Astrocyte (in vitro differentiated cells and primary cell): ENCODE results near the gene MCTP2. TPM values are rescaled to one million over a fixed set of nuclear protein-coding genes. Genes with fewer than 3 reads are reported as not detected.

Experiments used
- DNase-seq: peaks from one replicate; pipeline ENCODE4 v3.0.0-alpha.2; 2010; ENCODE audit warnings: low read depth
- FAIRE-seq: peaks from 2 replicates; lab custom pipeline; 2011; peaks lifted over from hg19 to GRCh38; lab: Jason Lieb, UNC
- H2AFZ ChIP-seq: 2 replicates; pipeline ENCODE4 v1.6.0; 2012; ENCODE audit warnings: low read depth, low read length, inconsistent platforms
- H3K27ac ChIP-seq: 2 replicates; pipeline ENCODE4 v1.5.1; 2011; ENCODE audit warnings: low read depth, low read length, inconsistent platforms
- H3K27me3 ChIP-seq: 2 replicates; pipeline ENCODE4 v1.6.0; 2011; ENCODE audit warnings: low read length, inconsistent platforms; ENCODE audit not compliant: insufficient read depth
- H3K36me3 ChIP-seq: 2 replicates; pipeline ENCODE4 v1.5.1; 2011; ENCODE audit warnings: low read length, inconsistent platforms; ENCODE audit not compliant: insufficient read depth
- H3K4me1 ChIP-seq: 2 replicates; pipeline ENCODE4 v1.5.1; 2011; ENCODE audit warnings: low read length, inconsistent platforms; ENCODE audit not compliant: insufficient read depth
- H3K4me2 ChIP-seq: 2 replicates; pipeline ENCODE4 v1.6.0; 2012; ENCODE audit warnings: low read length, inconsistent platforms
- H3K4me3 ChIP-seq: 2 replicates; pipeline ENCODE4 v1.5.1; 2011; ENCODE audit warnings: low read depth, mild to moderate bottlenecking, low read length, inconsistent platforms; ENCODE audit not compliant: insufficient read depth
- H3K79me2 ChIP-seq: 2 replicates; pipeline ENCODE4 v1.6.0; 2012; ENCODE audit warnings: mild to moderate bottlenecking, low read length, inconsistent platforms; ENCODE audit not compliant: insufficient read depth
- H3K9ac ChIP-seq: 2 replicates; pipeline ENCODE4 v1.6.0; 2012; ENCODE audit warnings: mild to moderate bottlenecking, low read length, inconsistent platforms
- H3K9me3 ChIP-seq: 2 replicates; pipeline ENCODE4 v1.5.1; 2012; ENCODE audit warnings: low read depth, mild to moderate bottlenecking, low read length, inconsistent platforms; ENCODE audit not compliant: insufficient read depth
- H4K20me1 ChIP-seq: 2 replicates; pipeline ENCODE4 v1.6.0; 2012; ENCODE audit warnings: low read length, inconsistent platforms; ENCODE audit not compliant: insufficient read depth
- H3K27ac Mint-ChIP-seq: one replicate; pipeline ENCODE4 v1.8.0; 2021; ENCODE audit warnings: mild to moderate bottlenecking, mixed read lengths; ENCODE audit not compliant: unreplicated experiment
- H3K27me3 Mint-ChIP-seq: one replicate; pipeline ENCODE4 v1.8.0; 2021; ENCODE audit warnings: low read depth, mixed read lengths; ENCODE audit not compliant: unreplicated experiment
- H3K36me3 Mint-ChIP-seq: one replicate; pipeline ENCODE4 v1.8.0; 2021; ENCODE audit warnings: low read depth, mixed read lengths; ENCODE audit not compliant: unreplicated experiment
- H3K4me1 Mint-ChIP-seq: one replicate; pipeline ENCODE4 v1.8.0; 2021; ENCODE audit warnings: low read depth, mixed read lengths; ENCODE audit not compliant: unreplicated experiment
- H3K4me3 Mint-ChIP-seq: one replicate; pipeline ENCODE4 v1.8.0; 2021; ENCODE audit warnings: mild to moderate bottlenecking, moderate library complexity, mixed read lengths; ENCODE audit not compliant: unreplicated experiment
- H3K9me3 Mint-ChIP-seq: one replicate; pipeline ENCODE4 v1.8.0; 2021; ENCODE audit warnings: mild to moderate bottlenecking, mixed read lengths; ENCODE audit not compliant: unreplicated experiment
- CTCF ChIP-seq: IDR thresholded peaks from 2 replicates; pipeline ENCODE4 v1.5.1; 2011; ENCODE audit warnings: low read depth, mild to moderate bottlenecking, inconsistent platforms, low read length, moderate library complexity; ENCODE audit not compliant: insufficient read depth
- EZH2 ChIP-seq: IDR thresholded peaks from 2 replicates; pipeline ENCODE4 v1.6.1; 2012; ENCODE audit warnings: mild to moderate bottlenecking, low read length, inconsistent platforms; ENCODE audit not compliant: insufficient read depth
- total RNA-seq: library from RNA; stranded (reverse); gene quantifications from 2 replicates; pipeline ENCODE4 v1.2.1, GENCODE V29; 2021

MCTP2 gene
- total RNA-seq, 1 donor from 2014 or later = 2.6 TPM

- no peak overlapping the region for H3K9ac ChIP-seq
- no peak overlapping the region for H2AFZ ChIP-seq
- H3K79me2 ChIP-seq = no peaks in the 10 kb centered on the region
- H3K4me3 ChIP-seq = no peak overlapping the region
- DNase-seq = no peak
- H3K27me3 ChIP-seq = no peaks in the 10 kb centered on the region
- no peak for FAIRE-seq
- no peaks in the 10 kb centered on the region for H3K36me3 Mint-ChIP-seq
- no peaks in the 10 kb centered on the region for H3K9me3 ChIP-seq
- H3K4me1 ChIP-seq = no peaks in the 10 kb centered on the region
- no peaks in the 10 kb centered on the region for H4K20me1 ChIP-seq
- no peak overlapping the region for H3K27ac Mint-ChIP-seq
- H3K4me3 Mint-ChIP-seq = no peak overlapping the region
- H3K4me2 ChIP-seq = no peak overlapping the region
- no peaks in the 10 kb centered on the region for H3K36me3 ChIP-seq
- no peaks in the 10 kb centered on the region for H3K27me3 Mint-ChIP-seq
- H3K9me3 Mint-ChIP-seq = peaks cover 5% of the 10 kb centered on the region
- H3K27ac ChIP-seq = no peak overlapping the region
- H3K4me1 Mint-ChIP-seq = peaks cover 5% of the 10 kb centered on the region
- TF ChIP-seq CTCF = no peak
- no peak for TF ChIP-seq EZH2
Measured at GRCh38 chr15:94460624-94461023, 229.3 kb downstream of the MCTP2 start.

- no peak overlapping the region for H3K4me2 ChIP-seq
- no peak overlapping the region for H3K27ac ChIP-seq
- FAIRE-seq (no peak), DNase-seq (no peak)
- H2AFZ ChIP-seq = no peak overlapping the region
- H3K79me2 ChIP-seq = no peaks in the 10 kb centered on the region
- H3K27me3 ChIP-seq = no peaks in the 10 kb centered on the region
- H3K4me1 ChIP-seq = no peaks in the 10 kb centered on the region
- Mint-ChIP-seq H3K36me3 (no peaks in the 10 kb centered on the region), H3K9me3 (peaks cover 2% of the 10 kb centered on the region), H3K27ac (no peak overlapping the region), H3K4me1 (peaks cover 5% of the 10 kb centered on the region), H3K4me3 (no peak overlapping the region), H3K27me3 (no peaks in the 10 kb centered on the region)
- no peaks in the 10 kb centered on the region for H3K36me3 ChIP-seq
- H3K9ac ChIP-seq = no peak overlapping the region
- no peak overlapping the region for H3K4me3 ChIP-seq
- no peaks in the 10 kb centered on the region for H3K9me3 ChIP-seq
- TF ChIP-seq CTCF = no peak
- no peak for TF ChIP-seq EZH2
- H4K20me1 ChIP-seq = no peaks in the 10 kb centered on the region
Measured at GRCh38 chr15:94467034-94467433, 235.7 kb downstream of the MCTP2 start.

- no peak overlapping the region for H3K27ac ChIP-seq
- Mint-ChIP-seq H3K4me3 (no peak overlapping the region), H3K9me3 (no peaks in the 10 kb centered on the region), H3K27ac (no peak overlapping the region), H3K4me1 (no peaks in the 10 kb centered on the region), H3K27me3 (no peaks in the 10 kb centered on the region), H3K36me3 (no peaks in the 10 kb centered on the region)
- H3K79me2 ChIP-seq = no peaks in the 10 kb centered on the region
- H3K4me3 ChIP-seq = no peak overlapping the region
- no peak overlapping the region for H3K4me2 ChIP-seq
- DNase-seq (no peak), FAIRE-seq (no peak)
- H3K4me1 ChIP-seq = no peaks in the 10 kb centered on the region
- no peaks in the 10 kb centered on the region for H3K9me3 ChIP-seq
- no peaks in the 10 kb centered on the region for H3K36me3 ChIP-seq
- no peak overlapping the region for H2AFZ ChIP-seq
- no peak overlapping the region for H3K9ac ChIP-seq
- no peak for TF ChIP-seq EZH2
- TF ChIP-seq CTCF = no peak
- no peaks in the 10 kb centered on the region for H4K20me1 ChIP-seq
- H3K27me3 ChIP-seq = no peaks in the 10 kb centered on the region
Measured at GRCh38 chr15:94470492-94470891, 239.1 kb downstream of the MCTP2 start.
